ENCODE results near the gene CFAP73. TPM values are rescaled to one million over a fixed set of nuclear protein-coding genes. Genes with fewer than 3 reads are reported as not detected.

CFAP73 gene
- total RNA-seq, 1 donor from 2014 or later, result not detected

DNA sequence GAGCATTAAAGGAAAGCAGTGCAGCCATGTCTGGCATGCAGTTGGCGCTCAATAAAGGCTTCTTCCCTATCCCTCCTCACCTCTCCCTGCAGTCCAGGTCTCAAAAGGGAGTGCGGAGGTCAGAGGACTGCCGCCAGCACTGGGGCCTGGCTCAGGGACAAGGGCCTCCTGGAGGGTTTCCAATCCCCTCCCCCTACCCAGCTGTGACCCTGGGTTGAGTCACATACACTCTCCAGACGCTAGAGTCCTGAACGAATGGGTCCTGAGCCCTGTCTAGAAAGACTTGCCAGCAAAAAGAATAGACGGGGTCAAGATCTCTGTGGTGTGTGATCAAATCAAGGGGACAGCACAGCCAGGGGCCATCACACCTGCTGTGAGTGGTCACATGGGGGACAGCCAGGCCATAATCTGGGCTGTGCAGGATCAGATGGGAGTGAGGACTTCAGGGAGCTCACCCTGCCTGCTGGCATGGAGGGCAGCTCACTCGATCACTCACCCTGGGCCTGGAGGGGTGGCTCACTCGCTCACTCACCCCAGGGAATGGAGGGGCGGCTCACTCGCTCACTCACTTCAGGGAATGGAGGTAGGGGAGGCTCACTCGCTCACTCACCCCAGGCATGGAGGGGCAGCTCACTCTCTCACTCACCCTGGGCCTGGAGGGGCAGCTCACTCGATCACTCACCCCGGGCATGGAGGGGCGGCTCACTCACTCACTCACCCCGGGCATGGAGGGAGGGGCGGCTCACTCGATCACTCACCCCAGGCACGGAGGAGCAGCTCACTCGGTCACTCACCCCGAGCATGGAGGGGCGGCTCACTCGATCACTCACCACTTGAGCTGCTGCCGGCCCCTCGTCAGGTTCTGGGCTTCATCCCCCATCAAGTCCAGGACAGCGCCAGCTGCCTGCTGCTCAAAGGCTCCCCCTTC lies 12.8 kb downstream of the CFAP73 start:
- DNase-seq (ENCODE audit: low spot score), result no peak

DNA sequence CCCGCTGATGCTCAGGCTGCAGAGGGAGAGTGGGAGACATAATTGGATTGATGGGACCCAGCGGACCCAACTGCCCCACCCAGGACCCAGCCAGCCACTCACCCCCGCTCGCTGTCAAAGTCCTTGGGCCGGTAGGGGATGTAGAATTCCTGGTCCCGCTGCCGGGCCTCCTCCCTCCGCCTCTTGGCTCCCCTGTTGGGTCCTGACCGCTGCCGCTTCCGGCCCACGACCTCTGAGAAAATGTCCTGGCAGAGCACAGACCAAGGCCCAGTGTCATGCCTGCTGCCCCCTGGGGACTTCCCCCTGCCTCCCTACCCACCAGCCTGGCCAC lies 13.5 kb downstream of the CFAP73 start:
- no peak for DNase-seq (ENCODE audit: low spot score)

DNA sequence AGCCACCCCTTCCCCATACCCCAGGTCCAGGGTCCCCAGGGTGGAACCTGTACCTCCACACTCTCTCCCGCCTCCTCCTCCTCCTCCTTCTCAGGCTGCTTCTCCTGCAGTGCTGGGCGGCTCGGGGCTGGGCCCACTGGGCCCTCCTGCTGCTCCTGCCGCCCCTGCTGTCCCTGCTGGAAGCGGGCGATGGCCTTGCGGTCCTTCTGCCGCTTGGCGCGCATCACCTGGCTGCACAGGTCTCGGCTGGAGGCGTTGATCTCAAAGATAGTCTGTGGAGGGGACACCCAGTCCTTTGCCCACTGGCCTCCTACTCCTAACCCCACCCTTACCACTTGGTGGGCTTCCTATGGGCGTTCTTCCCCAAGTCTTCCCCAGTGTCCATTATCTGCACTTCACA lies 14.5 kb downstream of the CFAP73 start:
- no peak for DNase-seq (ENCODE audit: low spot score)

DNA sequence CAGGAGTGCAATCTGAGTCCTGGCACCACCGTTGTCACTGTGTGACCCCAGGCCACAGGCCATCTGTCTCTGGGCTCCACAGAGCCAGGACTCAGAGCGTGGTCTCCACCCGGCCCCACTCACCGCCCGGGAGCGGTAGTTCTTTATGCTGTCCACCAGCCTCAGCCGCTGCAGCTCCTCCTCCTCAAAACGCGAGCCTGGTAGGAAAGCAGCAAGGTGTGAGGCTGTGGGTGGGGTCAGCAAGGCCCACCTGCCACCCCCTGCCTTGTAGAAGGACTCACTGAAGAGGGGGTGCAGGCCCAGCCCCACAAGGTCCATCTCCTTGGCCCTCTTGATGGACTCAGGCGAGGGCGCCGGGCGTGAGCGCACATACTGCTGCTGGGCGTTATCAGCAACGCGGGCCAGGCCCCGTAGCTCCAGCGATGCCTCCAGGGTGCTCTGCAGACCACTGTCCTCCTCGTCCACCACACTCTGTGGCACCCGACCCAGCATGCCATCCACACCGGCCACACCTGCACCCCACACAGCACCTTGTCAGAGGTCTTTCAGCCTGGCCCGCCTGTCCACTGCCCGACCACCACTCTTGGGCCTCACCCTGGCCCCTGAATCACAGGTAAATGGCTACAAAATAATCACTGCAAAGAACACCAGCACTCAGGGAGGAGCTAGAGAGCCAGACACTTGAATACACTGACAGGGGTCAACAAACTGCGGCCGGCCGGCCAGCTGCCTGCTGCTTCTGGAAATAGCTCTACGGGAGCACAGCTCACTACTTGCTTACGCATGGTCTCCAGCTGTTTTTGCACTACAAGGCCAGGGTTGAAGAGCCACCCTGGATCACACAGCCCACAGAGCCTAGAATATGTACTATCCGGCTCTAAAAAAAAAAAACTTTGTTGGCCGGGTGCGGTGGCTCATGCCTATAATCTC lies 16.3 kb downstream of the CFAP73 start:
- no peak for DNase-seq (ENCODE audit: low spot score)

- no peak for DNase-seq (ENCODE audit: low spot score)
Observed at GRCh38 chr12:113167868-113168267, 18.3 kb downstream of the CFAP73 start.

GRCh38 chr12:113169697-113170096 lies 20.2 kb downstream of the CFAP73 start:
- no peak for DNase-seq (ENCODE audit: low spot score)

DNA sequence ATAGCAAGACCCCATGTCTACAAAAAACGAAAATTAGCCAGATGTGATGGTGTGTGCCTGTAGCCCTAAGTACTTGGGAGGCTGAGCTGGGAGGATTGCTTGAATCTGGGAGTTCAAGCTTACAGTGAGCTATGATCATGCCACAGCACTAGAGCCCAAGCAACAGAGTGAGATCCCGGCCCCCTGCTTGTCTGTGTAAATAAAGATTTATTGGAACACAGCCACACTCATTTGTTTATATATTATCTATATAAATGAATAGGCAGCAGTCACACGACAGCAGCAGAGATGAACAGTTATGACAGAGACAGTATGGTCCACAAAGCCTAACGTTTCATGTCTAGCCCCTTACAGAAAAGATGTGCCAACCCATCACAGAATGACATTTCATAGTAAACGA lies 20.9 kb downstream of the CFAP73 start:
- DNase-seq (ENCODE audit: low spot score), result no peak

DNA sequence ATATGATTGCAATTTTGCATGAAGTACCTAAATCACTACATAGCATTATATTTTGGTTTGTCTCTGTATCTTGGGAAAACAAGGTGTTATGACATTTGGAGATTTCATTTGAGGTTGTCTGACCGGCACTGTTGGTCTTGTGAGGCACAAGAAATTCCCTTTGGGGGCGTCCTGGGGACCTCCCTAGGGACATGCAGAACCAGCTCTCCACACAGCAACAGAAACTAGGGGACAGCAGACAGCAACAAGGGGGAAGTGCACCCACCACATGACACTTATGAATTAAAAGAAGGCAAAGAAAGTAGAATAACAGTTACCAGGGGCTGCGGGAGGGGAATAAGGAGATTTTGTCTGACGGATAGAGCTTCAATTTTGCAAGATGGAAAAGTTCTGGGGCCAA lies 21.4 kb downstream of the CFAP73 start:
- no peak for DNase-seq (ENCODE audit: low spot score)

DNA sequence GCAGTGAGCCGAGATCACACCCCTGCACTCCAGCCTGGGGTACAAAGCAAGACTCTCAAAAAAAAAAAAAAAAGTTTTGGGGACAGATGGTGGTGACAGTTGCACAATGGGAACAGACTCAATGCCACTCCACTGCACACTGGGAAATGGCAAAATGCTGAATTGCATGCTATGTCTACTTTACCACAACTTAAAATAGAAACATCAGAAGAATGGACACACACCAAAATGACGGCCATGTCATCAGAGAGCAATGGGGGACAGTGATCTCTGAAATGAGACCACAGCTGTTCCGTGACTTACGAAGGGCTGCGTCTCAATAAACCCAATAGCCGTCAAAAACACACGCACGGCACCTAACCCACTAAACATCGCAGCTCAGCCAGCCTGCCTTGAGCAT lies 22.0 kb downstream of the CFAP73 start:
- DNase-seq (ENCODE audit: low spot score), result no peak

GRCh38 chr12:113172185-113172584 lies 22.7 kb downstream of the CFAP73 start:
- DNase-seq (ENCODE audit: low spot score), result no peak

DNA sequence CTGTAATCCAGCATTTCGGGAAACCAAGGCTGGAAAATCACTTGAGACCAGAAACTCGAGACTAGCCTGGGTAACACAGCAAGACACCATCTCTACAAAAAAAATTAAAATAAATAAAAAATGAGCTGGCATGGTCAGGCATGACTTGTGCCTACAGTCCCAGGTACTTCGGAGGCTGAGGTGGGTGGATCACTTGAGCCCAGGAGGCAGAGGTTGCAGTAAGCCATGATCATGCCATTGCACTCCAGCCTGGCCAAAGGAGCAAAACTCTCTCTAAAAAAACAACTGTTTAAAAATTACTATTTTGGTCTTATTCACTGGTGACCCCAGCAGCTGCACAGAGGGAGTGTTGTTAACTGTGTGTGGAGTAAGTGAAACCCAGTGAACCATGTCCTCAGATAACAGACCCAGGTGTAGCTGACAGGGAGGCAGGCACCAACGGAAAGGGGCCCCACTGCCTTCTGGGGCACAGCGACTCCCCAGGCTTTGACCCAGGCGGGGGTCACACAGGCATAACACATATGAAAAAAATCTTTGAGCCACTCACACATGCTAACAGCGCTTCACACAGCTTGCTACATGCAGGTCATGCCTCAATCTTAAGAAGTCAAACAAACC lies 23.7 kb downstream of the CFAP73 start:
- DNase-seq (ENCODE audit: low spot score), result no peak

GRCh38 chr12:113174461-113175384 lies 25.2 kb downstream of the CFAP73 start:
- DNase-seq (ENCODE audit: low spot score), result no peak

- no peak for DNase-seq (ENCODE audit: low spot score)
Observed at GRCh38 chr12:113179023-113179422, 29.5 kb downstream of the CFAP73 start.

GRCh38 chr12:113180333-113180732 lies 30.8 kb downstream of the CFAP73 start:
- DNase-seq (ENCODE audit: low spot score), result no peak

DNA sequence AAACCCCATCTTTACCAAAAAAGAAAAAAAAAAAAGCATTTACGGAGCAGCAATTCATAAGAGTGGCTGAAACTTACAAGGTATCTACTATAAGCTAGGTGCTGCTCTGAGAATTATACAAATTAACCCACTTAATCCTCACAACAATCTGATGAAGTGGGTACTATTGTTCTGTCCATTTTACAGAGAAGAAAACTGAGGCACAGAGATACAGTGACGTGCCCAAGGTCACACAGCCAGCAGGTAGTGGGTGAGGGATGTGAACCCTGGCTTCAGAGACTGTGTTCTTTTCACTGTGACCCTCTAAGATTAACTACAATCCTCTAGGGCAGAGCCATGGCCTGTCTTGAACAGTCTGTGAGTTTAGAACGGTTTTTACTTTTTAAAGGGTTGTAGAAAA lies 32.5 kb downstream of the CFAP73 start:
- no peak for DNase-seq (ENCODE audit: low spot score)

DNA sequence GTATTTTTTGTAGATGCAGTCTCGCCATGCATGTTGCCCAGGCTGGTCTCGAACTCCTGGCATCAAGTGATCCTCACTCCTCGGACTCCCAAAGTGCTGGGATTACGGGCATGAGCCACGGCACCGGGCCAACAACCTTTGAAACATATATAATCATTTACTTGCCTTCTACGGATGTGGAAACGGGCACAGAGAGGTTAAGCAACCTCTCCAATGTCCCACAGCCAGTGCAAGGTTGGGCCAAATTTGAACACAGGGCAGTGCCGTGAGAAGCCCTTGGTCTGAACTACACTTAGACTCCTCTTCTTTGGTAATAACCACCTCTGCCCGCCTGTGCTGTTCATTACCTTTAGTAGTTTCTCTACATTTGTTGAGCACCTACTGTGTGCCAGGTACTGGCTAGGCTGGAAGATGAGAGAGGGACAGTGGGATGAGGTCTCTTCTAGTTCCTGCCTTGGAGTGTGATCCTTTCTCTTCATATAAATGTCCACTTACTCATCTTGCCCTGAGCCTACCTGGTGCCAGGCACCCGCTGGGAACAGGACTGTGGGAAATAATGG lies 33.6 kb downstream of the CFAP73 start:
- DNase-seq (ENCODE audit: low spot score), result no peak

GRCh38 chr12:113184098-113184899 lies 34.8 kb downstream of the CFAP73 start:
- no peak for DNase-seq (ENCODE audit: low spot score)

DNA sequence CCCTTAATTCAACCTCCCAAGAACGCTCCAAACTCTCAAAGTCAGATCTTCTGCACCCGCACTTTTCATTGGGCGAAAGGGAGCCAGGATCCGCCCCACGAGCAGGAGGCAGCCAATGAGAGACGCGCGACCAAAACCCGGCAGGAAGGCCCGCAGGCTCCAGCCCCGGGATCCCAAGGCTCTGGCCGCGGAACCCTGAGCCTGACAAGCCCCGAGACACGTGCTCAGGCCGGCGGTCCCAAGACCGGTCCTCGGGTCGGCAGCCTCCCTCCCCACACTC lies 35.3 kb downstream of the CFAP73 start:
- peak; percentile 95 for DNase-seq (ENCODE audit: low spot score)

DNA sequence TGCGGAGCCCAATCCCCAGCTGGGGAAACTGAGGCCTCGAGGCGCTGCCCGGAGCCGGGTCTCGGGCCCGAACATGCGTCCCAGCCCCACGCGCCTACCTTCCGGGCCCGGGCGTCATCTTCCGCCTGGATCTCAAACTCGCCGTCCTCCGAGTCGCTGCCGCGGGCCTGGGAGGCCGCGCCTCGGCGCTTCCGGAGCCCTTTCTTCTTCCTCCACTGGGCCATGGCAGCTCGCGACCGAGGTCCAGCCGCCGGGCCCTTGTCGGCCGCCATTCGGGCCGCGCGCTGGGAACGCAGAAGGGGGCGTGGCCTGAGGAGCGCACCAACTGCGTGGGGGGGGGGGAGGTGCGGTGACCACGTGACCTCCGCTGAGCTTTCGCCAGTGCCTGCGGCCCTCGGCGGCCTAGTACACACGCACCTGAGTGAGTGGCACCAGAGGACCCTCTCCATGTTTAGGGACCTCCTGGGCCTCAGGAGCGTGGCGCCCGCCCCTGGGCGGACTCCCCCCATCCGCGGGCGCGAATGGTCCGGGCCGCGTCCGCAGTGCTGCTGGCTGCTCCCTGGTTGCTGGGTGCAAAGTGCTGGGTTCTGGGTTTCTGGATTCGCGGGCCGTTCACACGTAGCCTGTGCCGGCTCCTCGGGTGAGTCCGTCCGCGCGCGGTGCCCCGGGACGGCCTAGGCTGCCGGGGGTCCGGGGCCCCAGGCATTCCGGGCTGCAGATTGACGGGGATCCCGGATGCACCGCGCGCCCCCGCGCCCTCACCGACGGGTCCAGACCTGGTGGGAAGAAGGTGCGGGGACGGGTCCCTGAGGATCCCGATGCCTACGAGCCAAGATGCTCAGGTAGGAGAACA lies 35.9 kb downstream of the CFAP73 start, which contains the start of the genes DDX54 and RITA1:
Gene DDX54 (minus strand): TSS at position 299 of the 853 bp plus-strand sequence. CDS start 27 bp downstream, at position 272.
Gene RITA1 (plus strand): TSS at position 542 of the 853 bp plus-strand sequence. CDS start 1,026 bp downstream, outside the sequence.
- DNase-seq (ENCODE audit: low spot score), result peak; percentile 93
